Activated naive CD8-positive, alpha-beta T cell treated with anti-CD3 and anti-CD28 coated beads, Interleukin-2, amount 10 ng/mL, durations not matched to agents 7 days and 5 days (primary cell): ENCODE data around the gene CDC42BPA. TPM values are rescaled to one million over a fixed set of nuclear protein-coding genes. Genes with fewer than 3 reads are reported as not detected.
A peak's percentile ranks its signal among the peaks of the same experiment; 100 is the strongest.
"Not testable (repeated sequence)": the region's sequence is repeated elsewhere in the genome, so short reads cannot be mapped to it uniquely, and the experiment has no call there.

Experiments used
- ATAC-seq: fragments of 150-1000 bp; cut with Tn5 transposase; one replicate; pipeline ENCODE4 v1.10.0; 2021; ENCODE audit warnings: low read depth, moderate library complexity
- POLR2A ChIA-PET: fragments of 350-600 bp; sonication (Branson Sonifier 250); formaldehyde crosslinking; loops from one replicate; lab custom pipeline; 2021; ENCODE audit warnings: antibody characterized with exemption; lab: Charles Lee
- DNase-seq: peaks from one replicate; pipeline ENCODE4 v3.0.0; 2021
- H3K27ac Mint-ChIP-seq: one replicate; pipeline ENCODE4 v1.8.0; 2022; ENCODE audit warnings: mild to moderate bottlenecking, mixed read lengths
- H3K27me3 Mint-ChIP-seq: one replicate; pipeline ENCODE4 v1.8.0; 2022; ENCODE audit warnings: mild to moderate bottlenecking, moderate library complexity, mixed read lengths
- H3K36me3 Mint-ChIP-seq: one replicate; pipeline ENCODE4 v1.8.0; 2021; ENCODE audit warnings: mild to moderate bottlenecking, mixed read lengths
- H3K4me1 Mint-ChIP-seq: one replicate; pipeline ENCODE4 v1.8.0; 2021; ENCODE audit warnings: mixed read lengths
- H3K4me3 Mint-ChIP-seq: one replicate; pipeline ENCODE4 v1.8.0; 2022; ENCODE audit warnings: mild to moderate bottlenecking, moderate library complexity, mixed read lengths
- H3K9me3 Mint-ChIP-seq: one replicate; pipeline ENCODE4 v1.8.0; 2021; ENCODE audit warnings: mixed read lengths
- total RNA-seq, 2 experiments: library from RNA; stranded (reverse); gene quantifications; one replicate each; pipeline ENCODE4 v1.2.3, GENCODE V29; 2021

The CDC42BPA gene
- total RNA-seq, 2 experiments from 2014 or later: 0.91 to 1.2 TPM

DNA sequence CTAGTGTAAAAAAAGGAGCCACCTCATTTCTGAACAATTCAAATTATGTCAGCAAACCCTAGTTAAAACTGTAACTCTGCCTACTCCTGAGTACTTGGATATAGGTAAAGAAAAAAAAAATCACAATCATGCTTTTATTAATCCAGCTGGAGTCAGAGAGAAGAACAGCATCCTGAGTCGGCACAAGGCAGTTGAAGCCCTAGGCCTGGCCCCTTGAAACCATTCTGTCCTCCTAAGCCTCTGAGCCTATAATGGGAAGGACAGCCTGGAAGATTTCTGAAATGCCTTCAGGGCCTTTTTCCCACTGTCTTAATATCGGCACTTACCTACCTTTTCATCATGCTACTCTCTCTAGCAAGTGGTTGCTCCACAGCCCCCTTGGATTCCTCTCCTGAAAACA, 32.5 kb downstream of the CDC42BPA start:
- no peaks in the 10 kb centered on the region for H3K27me3 Mint-ChIP-seq

DNA sequence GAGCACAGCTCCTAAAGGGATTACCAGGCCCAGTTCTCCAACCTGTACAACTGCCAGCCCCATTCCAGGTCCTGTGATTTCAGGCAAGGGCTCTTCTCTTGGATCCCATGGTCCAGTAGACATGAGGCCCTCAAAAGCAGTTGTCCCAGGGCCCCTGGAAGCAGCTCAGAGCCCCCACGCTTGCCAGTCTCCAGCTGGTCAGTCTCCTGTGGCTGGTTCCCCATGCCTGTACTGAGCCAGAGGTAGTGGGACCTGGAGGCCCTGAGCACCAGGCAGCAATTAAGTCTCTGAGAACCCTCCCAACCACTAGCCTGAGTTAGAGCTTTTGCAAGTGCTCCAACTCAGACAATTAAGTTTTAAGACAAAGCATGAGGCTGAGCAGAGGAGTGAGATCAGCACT, 36.9 kb downstream of the CDC42BPA start:
- Mint-ChIP-seq H3K27me3 (no peaks in the 10 kb centered on the region), H3K36me3 (peaks cover under 1% of the 10 kb centered on the region), H3K4me1 (no peaks in the 10 kb centered on the region), H3K4me3 (no peak overlapping the region), H3K9me3 (peaks cover 3% of the 10 kb centered on the region), H3K27ac (no peak overlapping the region)
- no peak for DNase-seq
- POLR2A ChIA-PET: no interaction called here
- ATAC-seq: no peak

More for the DNA sequence above, 32.5 kb downstream of the CDC42BPA start:
- no peak for DNase-seq
- Mint-ChIP-seq H3K4me1 (no peaks in the 10 kb centered on the region), H3K27ac (no peak overlapping the region), H3K36me3 (peaks cover 3% of the 10 kb centered on the region), H3K9me3 (peaks cover 3% of the 10 kb centered on the region), H3K4me3 (no peak overlapping the region)
- POLR2A ChIA-PET: no interaction called here
- ATAC-seq: no peak

DNA sequence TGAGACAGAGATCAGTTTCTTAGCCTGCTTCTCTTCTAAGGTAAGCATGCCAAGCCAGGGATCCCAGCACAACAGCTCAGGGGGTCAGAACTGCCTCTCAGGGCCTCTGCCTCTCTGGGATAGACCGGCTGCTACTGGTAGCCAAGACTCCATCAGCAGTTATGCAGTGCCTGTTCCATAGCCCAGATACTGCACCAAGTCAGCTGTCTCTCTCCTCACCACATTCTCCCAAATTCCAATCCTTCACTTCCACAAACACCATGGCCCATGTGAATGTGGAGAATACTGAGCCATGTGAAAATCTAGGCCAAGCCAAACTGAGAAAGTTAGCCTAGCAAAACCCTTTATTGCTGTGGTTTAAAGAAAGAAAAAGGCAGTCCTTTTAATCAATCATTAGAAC, 37.5 kb downstream of the CDC42BPA start:
- Mint-ChIP-seq H3K4me3 (no peak overlapping the region), H3K9me3 (no peaks in the 10 kb centered on the region), H3K36me3 (no peaks in the 10 kb centered on the region), H3K27me3 (no peaks in the 10 kb centered on the region), H3K27ac (no peak overlapping the region), H3K4me1 (no peaks in the 10 kb centered on the region)
- POLR2A ChIA-PET: no interaction called here
- ATAC-seq (no peak), DNase-seq (no peak)

DNA sequence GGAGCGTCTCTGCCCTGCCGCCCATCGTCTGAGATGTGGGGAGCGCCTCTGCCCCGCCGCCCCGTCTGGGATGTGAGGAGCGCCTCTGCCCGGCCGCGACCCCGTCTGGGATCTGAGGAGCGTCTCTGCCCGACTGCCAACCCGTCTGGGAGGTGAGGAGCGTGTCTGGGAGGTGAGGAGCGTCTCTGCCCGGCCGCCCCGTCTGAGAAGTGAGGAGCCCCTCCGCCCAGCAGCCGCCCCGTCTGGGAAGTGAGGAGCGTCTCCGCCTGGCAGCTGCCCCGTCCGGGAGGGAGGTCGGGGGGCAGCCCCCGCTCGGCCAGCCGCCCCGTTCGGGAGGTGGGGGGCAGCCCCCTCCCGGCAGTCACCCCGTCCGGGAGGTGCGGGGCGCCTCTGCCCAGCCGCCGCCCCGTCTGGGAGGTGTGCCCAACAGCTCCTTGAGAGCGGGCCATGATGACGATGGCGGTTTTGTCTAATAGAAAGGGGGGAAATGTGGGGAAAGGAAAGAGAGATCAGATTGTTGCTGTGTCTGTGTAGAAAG, 42.1 kb downstream of the CDC42BPA start:
- DNase-seq, POLR2A ChIA-PET, H3K4me1 Mint-ChIP-seq, H3K27me3 Mint-ChIP-seq, H3K9me3 Mint-ChIP-seq, H3K4me3 Mint-ChIP-seq, H3K27ac Mint-ChIP-seq, ATAC-seq, H3K36me3 Mint-ChIP-seq: not testable (repeated sequence)

DNA sequence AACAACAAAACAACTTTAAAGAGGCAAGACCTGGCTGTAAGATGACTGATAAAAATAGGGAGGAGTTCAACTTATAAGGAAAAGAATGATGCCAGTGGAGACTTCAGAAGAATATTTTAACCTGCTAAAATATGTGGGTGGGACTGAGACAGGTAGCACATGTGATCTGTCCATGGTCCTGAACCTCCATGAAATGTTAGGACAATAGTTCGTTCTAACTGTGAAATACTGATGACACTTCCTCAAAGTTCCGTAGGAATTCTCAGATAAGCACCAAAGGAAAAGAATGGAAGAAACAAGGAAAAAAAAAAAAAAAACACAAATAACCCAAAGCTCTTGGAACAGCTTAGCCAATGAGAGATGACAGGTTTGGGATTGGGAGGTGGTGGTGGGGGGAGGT, 44.7 kb downstream of the CDC42BPA start:
- ATAC-seq (no peak), DNase-seq (no peak)
- POLR2A ChIA-PET: no interaction called here
- no peaks in the 10 kb centered on the region for H3K36me3 Mint-ChIP-seq
- no peak overlapping the region for H3K27ac Mint-ChIP-seq
- no peak overlapping the region for H3K4me3 Mint-ChIP-seq
- no peaks in the 10 kb centered on the region for H3K4me1 Mint-ChIP-seq
- peaks cover 2% of the 10 kb centered on the region for H3K9me3 Mint-ChIP-seq
- H3K27me3 Mint-ChIP-seq: peaks cover 2% of the 10 kb centered on the region

DNA sequence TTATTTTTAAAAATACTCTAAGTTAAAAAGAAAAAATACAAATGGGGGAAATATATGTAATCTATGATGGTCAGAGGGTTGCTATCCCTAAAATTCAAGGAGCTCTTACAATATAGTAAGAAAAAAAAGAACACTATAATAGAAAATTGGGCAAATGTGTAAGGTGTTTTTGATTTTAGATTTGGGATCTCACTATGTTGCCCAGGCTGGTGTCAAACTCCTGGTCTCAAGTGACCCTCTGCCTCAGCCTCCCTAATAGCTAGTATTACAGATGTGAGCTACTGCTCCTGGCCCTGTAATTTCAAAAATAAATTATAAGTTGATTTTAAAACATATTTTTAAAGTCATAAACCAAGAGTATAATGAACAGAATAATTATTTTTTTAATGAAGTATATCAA, 45.9 kb downstream of the CDC42BPA start:
- no peak for ATAC-seq
- Mint-ChIP-seq H3K36me3 (no peaks in the 10 kb centered on the region), H3K27ac (no peak overlapping the region), H3K27me3 (peaks cover 2% of the 10 kb centered on the region), H3K9me3 (peaks cover 2% of the 10 kb centered on the region), H3K4me1 (no peaks in the 10 kb centered on the region), H3K4me3 (no peak overlapping the region)
- no peak for DNase-seq
- POLR2A ChIA-PET: no interaction called here

DNA sequence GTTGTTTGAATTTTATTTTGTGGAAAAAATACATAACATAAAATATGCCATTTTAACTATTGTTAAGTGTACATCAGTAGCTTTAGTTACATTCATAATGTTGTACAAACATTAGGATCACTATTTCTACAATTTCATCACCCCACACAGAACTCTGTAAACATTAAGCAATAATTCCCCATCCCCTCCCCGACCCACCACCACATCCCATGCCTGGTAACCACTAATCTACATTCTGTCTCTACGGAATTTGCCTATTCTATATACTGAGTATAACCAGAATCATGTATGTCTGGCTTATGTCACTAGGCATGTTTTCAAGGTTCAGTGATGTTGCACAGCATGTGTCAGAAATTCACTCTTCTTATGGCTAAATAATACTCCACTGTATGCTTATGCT, 47.7 kb downstream of the CDC42BPA start:
- no peak overlapping the region for H3K4me3 Mint-ChIP-seq
- peaks cover 5% of the 10 kb centered on the region for H3K27me3 Mint-ChIP-seq
- no peaks in the 10 kb centered on the region for H3K36me3 Mint-ChIP-seq
- DNase-seq (no peak), ATAC-seq (no peak)
- no peak overlapping the region for H3K27ac Mint-ChIP-seq
- POLR2A ChIA-PET: no interaction called here
- H3K9me3 Mint-ChIP-seq: peaks cover 2% of the 10 kb centered on the region
- no peaks in the 10 kb centered on the region for H3K4me1 Mint-ChIP-seq

DNA sequence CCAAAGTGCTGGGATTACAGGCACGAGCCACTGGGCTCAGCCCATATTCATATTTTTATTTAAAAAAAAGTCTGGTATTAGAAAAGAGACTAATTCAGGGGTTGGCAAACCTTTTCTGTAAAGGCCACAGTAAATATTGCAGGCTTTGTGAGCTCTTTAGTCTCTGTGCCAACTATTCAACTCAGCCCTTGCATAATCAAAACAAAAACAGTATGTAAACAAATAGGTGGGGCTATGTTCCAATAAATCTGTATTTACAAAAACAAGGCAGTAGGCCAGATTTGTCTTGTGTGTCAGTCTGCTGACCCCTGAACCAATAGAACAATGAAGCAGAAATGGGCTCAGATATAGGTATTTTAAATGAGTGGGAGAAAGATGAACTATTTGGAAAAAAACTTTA, 49.3 kb downstream of the CDC42BPA start:
- Mint-ChIP-seq H3K27me3 (peaks cover 5% of the 10 kb centered on the region), H3K27ac (no peak overlapping the region), H3K36me3 (no peaks in the 10 kb centered on the region), H3K9me3 (peaks cover 2% of the 10 kb centered on the region), H3K4me3 (no peak overlapping the region), H3K4me1 (no peaks in the 10 kb centered on the region)
- POLR2A ChIA-PET: no interaction called here
- no peak for DNase-seq
- no peak for ATAC-seq

DNA sequence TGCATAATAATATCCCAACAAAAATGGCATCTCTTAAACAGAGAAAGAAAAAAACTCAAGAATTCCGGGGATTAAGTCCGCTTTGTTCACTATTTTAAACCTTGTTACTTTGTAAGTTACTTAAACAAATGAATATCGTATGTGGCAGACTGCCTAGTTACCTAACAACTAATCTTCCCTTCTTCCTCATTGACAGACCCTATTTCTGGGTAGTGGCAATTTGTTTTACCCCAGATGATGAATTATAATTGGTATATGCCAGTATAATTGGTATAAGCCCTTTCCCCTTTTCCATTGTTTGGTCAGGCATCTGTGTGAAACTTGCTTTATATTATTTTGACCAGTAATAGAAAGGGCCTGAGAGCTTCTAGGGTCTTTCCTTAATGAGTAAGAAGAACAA, 52.4 kb downstream of the CDC42BPA start:
- Mint-ChIP-seq H3K4me1 (no peaks in the 10 kb centered on the region), H3K4me3 (no peak overlapping the region), H3K27ac (no peak overlapping the region), H3K36me3 (no peaks in the 10 kb centered on the region), H3K9me3 (no peaks in the 10 kb centered on the region), H3K27me3 (peaks cover 8% of the 10 kb centered on the region)
- ATAC-seq (no peak), DNase-seq (no peak)
- POLR2A ChIA-PET: no interaction called here

DNA sequence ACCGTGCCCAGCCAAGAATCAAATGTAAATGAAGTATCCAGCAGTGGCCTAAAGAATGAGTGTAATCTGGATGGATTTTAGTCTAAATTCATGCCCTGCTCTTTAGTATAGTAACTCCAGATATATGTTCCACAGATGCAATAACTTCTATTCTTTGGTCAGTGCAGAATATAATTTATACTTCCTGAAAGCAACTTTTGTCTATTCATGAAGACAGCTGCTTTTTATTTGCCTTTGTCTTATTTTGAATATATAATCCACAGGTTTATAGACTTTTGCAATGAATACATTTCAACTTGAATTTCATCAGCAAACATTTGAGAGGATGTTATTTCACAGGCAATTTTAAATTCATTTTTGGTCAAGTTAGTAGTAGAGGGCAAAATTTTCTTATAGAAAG, 54.4 kb downstream of the CDC42BPA start:
- no peak overlapping the region for H3K27ac Mint-ChIP-seq
- no peaks in the 10 kb centered on the region for H3K9me3 Mint-ChIP-seq
- ATAC-seq (no peak), DNase-seq (no peak)
- no peaks in the 10 kb centered on the region for H3K4me1 Mint-ChIP-seq
- POLR2A ChIA-PET: no interaction called here
- peaks cover 7% of the 10 kb centered on the region for H3K27me3 Mint-ChIP-seq
- H3K36me3 Mint-ChIP-seq: no peaks in the 10 kb centered on the region
- no peak overlapping the region for H3K4me3 Mint-ChIP-seq

DNA sequence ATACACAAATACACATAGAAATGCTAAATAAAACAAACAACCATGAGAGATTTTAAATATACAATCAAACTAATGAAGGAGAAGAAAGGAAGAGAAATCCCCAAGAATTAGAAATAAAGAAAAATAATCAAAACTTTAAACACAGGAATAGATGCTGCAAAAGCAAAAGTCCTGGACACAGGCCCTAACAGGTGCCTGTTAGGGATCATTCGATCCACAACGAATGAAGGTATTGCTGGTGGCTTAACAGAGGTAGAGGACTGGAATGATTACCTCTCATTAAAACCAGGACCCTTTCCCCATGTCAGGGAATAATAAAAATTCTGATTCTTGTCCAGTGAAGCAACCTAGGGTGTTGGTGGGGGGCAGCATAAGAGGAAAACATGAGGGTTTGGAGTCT, 56.8 kb downstream of the CDC42BPA start:
- peak overlapping the region; percentile 28 for H3K27ac Mint-ChIP-seq
- H3K36me3 Mint-ChIP-seq: no peaks in the 10 kb centered on the region
- POLR2A ChIA-PET: no interaction called here
- ATAC-seq (no peak), DNase-seq (no peak)
- H3K4me3 Mint-ChIP-seq: no peak overlapping the region
- no peaks in the 10 kb centered on the region for H3K9me3 Mint-ChIP-seq
- H3K27me3 Mint-ChIP-seq: peaks cover 4% of the 10 kb centered on the region
- H3K4me1 Mint-ChIP-seq: no peaks in the 10 kb centered on the region

DNA sequence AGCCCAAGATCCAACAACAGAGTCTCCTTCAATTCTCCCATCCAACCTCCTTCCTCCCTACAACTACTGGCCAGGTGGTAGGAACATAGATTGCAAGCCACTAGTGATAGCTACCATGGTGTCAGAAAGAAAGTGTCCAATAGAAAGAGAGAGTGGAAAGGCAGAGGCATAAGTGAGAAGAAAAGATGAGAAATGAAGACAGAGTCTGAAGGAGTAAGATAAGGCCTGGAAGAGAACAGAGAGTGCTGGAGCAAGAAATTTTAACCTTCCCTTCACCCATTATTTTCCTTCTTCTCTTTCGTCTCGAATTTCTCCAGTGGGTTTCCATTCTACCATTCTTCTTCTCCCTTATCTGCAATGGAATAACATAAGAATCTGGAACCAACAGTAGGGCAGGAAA, 57.9 kb downstream of the CDC42BPA start:
- Mint-ChIP-seq H3K36me3 (no peaks in the 10 kb centered on the region), H3K4me3 (no peak overlapping the region), H3K27ac (no peak overlapping the region), H3K9me3 (no peaks in the 10 kb centered on the region), H3K4me1 (no peaks in the 10 kb centered on the region), H3K27me3 (peaks cover 3% of the 10 kb centered on the region)
- ATAC-seq (no peak), DNase-seq (no peak)
- POLR2A ChIA-PET: no interaction called here

DNA sequence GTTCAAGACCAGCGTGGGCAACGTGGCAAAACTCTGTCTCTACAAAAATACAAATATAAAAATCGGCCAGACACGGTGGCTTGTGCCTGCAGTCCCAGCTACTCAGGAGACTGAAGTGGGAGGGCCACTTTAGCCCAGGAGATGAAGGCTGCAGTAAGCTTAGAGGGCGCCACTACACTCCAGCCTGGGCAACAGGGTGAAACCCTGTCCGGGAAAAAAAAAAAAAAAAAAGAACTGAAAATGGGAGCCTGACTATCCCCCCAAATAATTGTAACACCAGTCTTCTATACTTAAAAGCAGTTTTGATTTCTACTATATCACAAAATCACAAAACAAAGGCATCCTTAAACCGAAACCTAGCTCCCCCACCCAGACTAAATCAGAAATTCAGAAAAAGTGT, 60.3 kb downstream of the CDC42BPA start:
- POLR2A ChIA-PET: no interaction called here
- no peaks in the 10 kb centered on the region for H3K36me3 Mint-ChIP-seq
- peaks cover 3% of the 10 kb centered on the region for H3K27me3 Mint-ChIP-seq

DNA sequence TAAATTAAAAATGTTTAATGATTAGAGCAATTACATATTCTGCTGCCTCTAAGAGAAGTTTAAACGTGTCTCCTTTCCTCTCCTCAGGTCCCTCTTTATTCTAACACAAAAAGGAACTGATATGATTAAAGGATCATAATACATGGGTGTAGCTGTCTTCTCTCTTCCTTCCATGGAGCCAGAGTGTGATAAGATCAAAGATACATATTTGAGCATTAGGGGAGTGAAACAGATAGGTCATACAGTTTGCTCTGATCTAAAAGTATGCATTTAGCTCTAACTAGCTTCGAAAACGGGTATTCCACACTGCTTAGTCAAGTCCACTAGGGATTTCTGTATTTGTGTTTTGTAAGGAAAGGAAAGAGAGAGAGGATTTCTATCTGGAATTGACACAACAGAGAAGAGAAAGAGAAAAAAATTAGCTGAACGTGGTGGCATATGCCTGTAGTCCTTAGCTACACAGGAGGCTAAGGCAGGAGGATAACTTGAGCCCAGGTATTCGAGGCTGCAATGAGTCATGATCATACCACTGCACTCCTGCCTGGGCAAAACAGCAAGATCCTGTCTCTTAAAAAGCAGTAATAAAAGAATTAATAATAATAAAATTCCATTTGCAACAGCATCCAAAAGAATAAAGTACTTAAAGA, 63.1 kb downstream of the CDC42BPA start:
- DNase-seq (no peak), ATAC-seq (no peak)
- Mint-ChIP-seq H3K9me3 (peaks cover 2% of the 10 kb centered on the region), H3K27me3 (peaks cover 2% of the 10 kb centered on the region), H3K27ac (no peak overlapping the region), H3K4me1 (no peaks in the 10 kb centered on the region), H3K4me3 (no peak overlapping the region), H3K36me3 (no peaks in the 10 kb centered on the region)
- POLR2A ChIA-PET: no interaction called here

More for the DNA sequence above, 60.3 kb downstream of the CDC42BPA start:
- H3K4me3 Mint-ChIP-seq: no peak overlapping the region
- no peaks in the 10 kb centered on the region for H3K4me1 Mint-ChIP-seq
- ATAC-seq (no peak), DNase-seq (no peak)
- peaks cover 2% of the 10 kb centered on the region for H3K9me3 Mint-ChIP-seq
- H3K27ac Mint-ChIP-seq: no peak overlapping the region
